Fibroblast of lung (primary cell): ENCODE results near the gene SCG3. TPM values are rescaled to one million over a fixed set of nuclear protein-coding genes. Genes with fewer than 3 reads are reported as not detected.

ENCODE experiments used
- DNase-seq, 2 donors: peaks; one replicate each; pipeline versions ENCODE4 v3.0.0 to v3.0.0-alpha.2; 2010; ENCODE audit warnings: low read depth in 2 of 2
- H2AFZ ChIP-seq: 2 replicates; pipeline ENCODE4 v1.5.1; 2012; ENCODE audit warnings: low read length, control low read depth, inconsistent platforms
- H3K27ac ChIP-seq: 2 replicates; pipeline ENCODE4 v1.5.1; 2011; ENCODE audit warnings: low read length, control low read depth; ENCODE audit not compliant: insufficient read depth
- H3K27me3 ChIP-seq: 2 replicates; pipeline ENCODE4 v1.5.1; 2011; ENCODE audit warnings: mild to moderate bottlenecking, low read length; ENCODE audit not compliant: control insufficient read depth, insufficient read depth
- H3K36me3 ChIP-seq: 2 replicates; pipeline ENCODE4 v1.5.1; 2011; ENCODE audit warnings: low read length; ENCODE audit not compliant: control insufficient read depth, insufficient read depth
- H3K4me1 ChIP-seq: 2 replicates; pipeline ENCODE4 v1.5.1; 2011; ENCODE audit warnings: low read length; ENCODE audit not compliant: control insufficient read depth, insufficient read depth; ENCODE audit errors: extremely low read depth
- H3K4me2 ChIP-seq: 2 replicates; pipeline ENCODE4 v1.5.1; 2011; ENCODE audit warnings: low read length, control low read depth; ENCODE audit not compliant: insufficient read depth; ENCODE audit errors: extremely low read depth
- H3K4me3 ChIP-seq, 4 experiments: fragments of 200-600 bp in 1 of 4; sonication (generic) in 1 of 4; replicated peaks in 1 of 4; 2 replicates each; pipeline ENCODE4 v1.5.1; 2011 to 2016; ENCODE audit warnings: low read length in 4 of 4, low read depth in 3 of 4, mild to moderate bottlenecking in 3 of 4, control low read depth in 2 of 4, inconsistent platforms in 1 of 4, mixed read lengths in 1 of 4; ENCODE audit not compliant: insufficient read depth in 1 of 4; ENCODE audit errors: control extremely low read depth in 1 of 4
- H3K79me2 ChIP-seq: 2 replicates; pipeline ENCODE4 v1.5.1; 2012; ENCODE audit warnings: mild to moderate bottlenecking, low read length, inconsistent platforms; ENCODE audit not compliant: control insufficient read depth, insufficient read depth
- H3K9ac ChIP-seq: 2 replicates; pipeline ENCODE4 v1.5.1; 2011; ENCODE audit warnings: mild to moderate bottlenecking, low read length, control low read depth; ENCODE audit not compliant: insufficient read depth
- H3K9me3 ChIP-seq: 2 replicates; pipeline ENCODE4 v1.5.1; 2012; ENCODE audit warnings: low read depth, low read length; ENCODE audit not compliant: control insufficient read depth, insufficient read depth
- H4K20me1 ChIP-seq: 2 replicates; pipeline ENCODE4 v1.5.1; 2011; ENCODE audit warnings: low read length; ENCODE audit not compliant: control insufficient read depth, insufficient read depth; ENCODE audit errors: extremely low read depth
- EZH2 ChIP-seq: IDR thresholded peaks from 2 replicates; pipeline ENCODE4 v1.5.1; 2012; ENCODE audit warnings: low read length, control low read depth, mild to moderate bottlenecking; ENCODE audit errors: missing control alignments
- polyA plus RNA-seq, 2 donors: library from polyadenylated mRNA; depleted of rRNA in 1 of 2; stranded (reverse) in 1 of 2; unstranded in 1 of 2; fragments of >200 nt; gene quantifications; 2 replicates each; pipeline ENCODE4 v1.2.1, GENCODE V29; 2011 to 2012; ENCODE audit warnings: missing spikeins in 1 of 2
- total RNA-seq: library from RNA; depleted of rRNA; stranded (reverse); fragments of >200 nt; gene quantifications from 2 replicates; pipeline ENCODE4 v1.2.1, GENCODE V29; 2014
- TF ChIP-seq, protein P1 (sequence below), 2 donors: IDR thresholded peaks in 1 of 2; conservative IDR thresholded peaks in 1 of 2; 1 replicate in 1 of 2; 2 replicates in 1 of 2; pipeline ENCODE4 v1.5.1; 2011 to 2012; ENCODE audit warnings: low read length in 2 of 2, control low read depth in 1 of 2, inconsistent platforms in 1 of 2, low read depth in 1 of 2, mild to moderate bottlenecking in 1 of 2

SCG3 gene
- total and polyA plus RNA-seq, 2 donors (not counting 1 experiment from before 2014, with no cell fraction given) = not detected

DNA sequence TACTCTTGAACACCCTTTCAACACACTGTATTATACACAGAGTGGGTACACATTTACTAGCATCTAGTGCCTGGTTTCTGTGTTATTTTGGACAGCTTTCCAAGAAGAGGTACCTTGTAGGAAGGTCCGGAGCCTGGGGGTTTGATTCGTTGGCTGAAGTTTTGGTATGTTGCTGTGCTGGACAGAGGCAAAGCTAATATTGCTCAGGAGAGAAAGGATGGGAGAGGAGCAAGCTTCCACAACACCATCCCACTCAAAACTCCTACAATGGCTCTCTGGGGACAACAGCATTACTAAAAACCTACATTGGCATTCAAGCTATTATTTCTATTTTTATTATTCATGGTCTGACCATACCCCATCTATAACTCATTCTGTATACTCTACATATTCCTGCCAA is 57.2 kb downstream of the SCG3 start:
- no peak overlapping the region for H3K9ac ChIP-seq
- no peak for TF ChIP-seq EZH2
- TF ChIP-seq, protein P1, sequence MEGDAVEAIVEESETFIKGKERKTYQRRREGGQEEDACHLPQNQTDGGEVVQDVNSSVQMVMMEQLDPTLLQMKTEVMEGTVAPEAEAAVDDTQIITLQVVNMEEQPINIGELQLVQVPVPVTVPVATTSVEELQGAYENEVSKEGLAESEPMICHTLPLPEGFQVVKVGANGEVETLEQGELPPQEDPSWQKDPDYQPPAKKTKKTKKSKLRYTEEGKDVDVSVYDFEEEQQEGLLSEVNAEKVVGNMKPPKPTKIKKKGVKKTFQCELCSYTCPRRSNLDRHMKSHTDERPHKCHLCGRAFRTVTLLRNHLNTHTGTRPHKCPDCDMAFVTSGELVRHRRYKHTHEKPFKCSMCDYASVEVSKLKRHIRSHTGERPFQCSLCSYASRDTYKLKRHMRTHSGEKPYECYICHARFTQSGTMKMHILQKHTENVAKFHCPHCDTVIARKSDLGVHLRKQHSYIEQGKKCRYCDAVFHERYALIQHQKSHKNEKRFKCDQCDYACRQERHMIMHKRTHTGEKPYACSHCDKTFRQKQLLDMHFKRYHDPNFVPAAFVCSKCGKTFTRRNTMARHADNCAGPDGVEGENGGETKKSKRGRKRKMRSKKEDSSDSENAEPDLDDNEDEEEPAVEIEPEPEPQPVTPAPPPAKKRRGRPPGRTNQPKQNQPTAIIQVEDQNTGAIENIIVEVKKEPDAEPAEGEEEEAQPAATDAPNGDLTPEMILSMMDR (conservative IDR thresholded peaks at IDR 0.05 in 1 of 2, IDR thresholded peaks at IDR 0.05 in 1 of 2; ENCODE audit: low read depth in 1 of 2, low read length in 2 of 2) = no peak
- H3K9me3 ChIP-seq = no peaks in the 10 kb centered on the region
- H3K4me2 ChIP-seq = no peak overlapping the region
- DNase-seq = no peak
- no peaks in the 10 kb centered on the region for H4K20me1 ChIP-seq
- H3K4me3 ChIP-seq = peak overlapping the region in 1 of 4 experiments; percentile 58
- peaks cover 2% of the 10 kb centered on the region for H3K4me1 ChIP-seq
- H2AFZ ChIP-seq = no peak overlapping the region
- no peaks in the 10 kb centered on the region for H3K79me2 ChIP-seq
- H3K36me3 ChIP-seq = no peaks in the 10 kb centered on the region
- no peaks in the 10 kb centered on the region for H3K27me3 ChIP-seq
- no peak overlapping the region for H3K27ac ChIP-seq

DNA sequence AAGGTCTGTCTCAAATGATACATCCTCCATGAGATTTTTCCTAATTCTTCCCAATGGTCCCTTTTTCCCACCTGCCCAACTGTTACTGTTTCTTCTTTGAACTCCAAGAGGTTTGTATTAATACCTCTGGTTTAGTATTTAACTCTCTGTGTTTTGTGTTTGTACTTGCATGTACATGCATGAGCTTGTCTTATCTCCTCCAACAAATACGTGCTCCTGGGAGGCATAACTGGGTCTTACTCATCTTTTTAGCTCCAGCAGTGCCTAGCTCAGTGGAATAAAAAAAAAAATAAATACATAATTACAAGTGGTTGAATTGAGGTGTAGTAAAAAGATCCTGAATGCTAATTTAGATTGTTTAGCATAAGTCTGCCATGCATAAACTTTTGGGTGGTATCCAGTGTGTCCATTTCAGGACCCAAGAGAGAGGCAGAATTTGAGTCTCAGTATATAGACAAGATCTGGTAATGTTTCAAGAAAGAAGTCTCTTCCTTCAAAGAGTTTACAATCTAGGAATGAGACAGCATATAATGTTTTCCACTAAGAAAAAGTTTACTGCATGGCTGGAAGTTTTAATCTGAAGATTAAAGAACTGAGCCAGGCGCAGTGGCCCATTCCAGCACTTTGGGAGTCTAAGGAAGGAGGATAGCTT is 57.9 kb downstream of the SCG3 start:
- Histone ChIP-seq H3K79me2 (no peaks in the 10 kb centered on the region), H3K36me3 (no peaks in the 10 kb centered on the region), H3K4me1 (peaks cover 2% of the 10 kb centered on the region), H3K9ac (no peak overlapping the region), H4K20me1 (no peaks in the 10 kb centered on the region), H3K4me3 (no peak overlapping the region), H2AFZ (no peak overlapping the region), H3K9me3 (no peaks in the 10 kb centered on the region), H3K27ac (no peak overlapping the region), H3K27me3 (no peaks in the 10 kb centered on the region), H3K4me2 (no peak overlapping the region)
- no peak for DNase-seq
- no peak for TF ChIP-seq EZH2
- TF ChIP-seq, protein P1 (conservative IDR thresholded peaks at IDR 0.05 in 1 of 2, IDR thresholded peaks at IDR 0.05 in 1 of 2; ENCODE audit: low read depth in 1 of 2, low read length in 2 of 2) = no peak

- no peak overlapping the region for H3K9ac ChIP-seq
- no peak for DNase-seq
- peaks cover 20% of the 10 kb centered on the region for H3K27me3 ChIP-seq
- no peaks in the 10 kb centered on the region for H4K20me1 ChIP-seq
- H2AFZ ChIP-seq = no peak overlapping the region
- no peaks in the 10 kb centered on the region for H3K36me3 ChIP-seq
- no peak overlapping the region for H3K4me2 ChIP-seq
- H3K79me2 ChIP-seq = no peaks in the 10 kb centered on the region
- no peak overlapping the region for H3K4me3 ChIP-seq
- H3K4me1 ChIP-seq = no peaks in the 10 kb centered on the region
- no peak overlapping the region for H3K27ac ChIP-seq
- no peaks in the 10 kb centered on the region for H3K9me3 ChIP-seq
- TF ChIP-seq, protein P1 (conservative IDR thresholded peaks at IDR 0.05 in 1 of 2, IDR thresholded peaks at IDR 0.05 in 1 of 2; ENCODE audit: low read depth in 1 of 2, low read length in 2 of 2) = no peak
Measured at GRCh38 chr15:51749307-51749706, 68.0 kb downstream of the SCG3 start.
